HepG2 (cell line): ENCODE results near the gene MRPL18. TPM values are rescaled to one million over a fixed set of nuclear protein-coding genes. Genes with fewer than 3 reads are reported as not detected.

ENCODE experiments used
- ATAC-seq: fragments of 200-7000 bp; cut with Tn5 transposase; 3 replicates; pipeline ENCODE4 v1.9.1; 2020; ENCODE audit warnings: mild to moderate bottlenecking, moderate library complexity
- BruUV-seq: library from RNA; stranded (reverse); fragments of 400-500 nt; replicated peaks from 2 replicates; lab custom pipeline; 2021; lab: Mats Ljungman, UMichigan
- CTCF ChIA-PET: fragments of 300-600 bp; formaldehyde crosslinking; extraction: SDS; loops from one replicate; lab custom pipeline; 2021; ENCODE audit warnings: low total read pairs, inconsistent platforms, low intra/inter-chr PET ratio; lab: Yijun Ruan, JAX
- POLR2A ChIA-PET: fragments of 350-600 bp; sonication (Branson Sonifier 250); formaldehyde crosslinking; loops from one replicate; lab custom pipeline; 2020; ENCODE audit warnings: antibody characterized with exemption, inconsistent platforms; lab: Yijun Ruan, JAX
- DNase-seq: peaks from one replicate; pipeline ENCODE4 v3.0.0-alpha.2; 2015; ENCODE audit warnings: low spot score
- FAIRE-seq: peaks from 3 replicates; lab custom pipeline; 2011; peaks lifted over from hg19 to GRCh38; lab: Jason Lieb, UNC
- H2AFZ ChIP-seq: one replicate; pipeline ENCODE4 v1.6.1; 2011; ENCODE audit warnings: low read length, inconsistent platforms
- H3K27ac ChIP-seq: fragments of 300-600 bp; 3 replicates; pipeline ENCODE4 v1.8.0; 2011; ENCODE audit warnings: mixed run types, mild to moderate bottlenecking, mixed read lengths, low read length, inconsistent platforms; ENCODE audit not compliant: insufficient read depth; ENCODE audit errors: extremely low read length
- H3K27me3 ChIP-seq, 2 experiments: fragments of 200-600 bp in 1 of 2; 2 replicates in 1 of 2; 3 replicates in 1 of 2; pipeline versions ENCODE4 v1.6.0 to v1.8.0; 2011; ENCODE audit warnings: low read length in 2 of 2, mild to moderate bottlenecking in 2 of 2, moderate library complexity in 2 of 2, inconsistent platforms in 1 of 2; ENCODE audit not compliant: insufficient read depth in 2 of 2, control insufficient read depth in 1 of 2
- H3K36me3 ChIP-seq, 2 experiments: fragments of 200-600 bp in 1 of 2; replicated peaks in 1 of 2; 2 replicates in 1 of 2; 3 replicates in 1 of 2; pipeline versions ENCODE4 v1.5.1 to v1.8.0; 2011; ENCODE audit warnings: low read length in 2 of 2, inconsistent platforms in 1 of 2; ENCODE audit not compliant: insufficient read depth in 2 of 2, control insufficient read depth in 1 of 2
- H3K4me1 ChIP-seq: 2 replicates; pipeline ENCODE4 v1.5.1; 2012; ENCODE audit warnings: low read length, inconsistent platforms; ENCODE audit not compliant: insufficient read depth
- H3K4me2 ChIP-seq: 2 replicates; pipeline ENCODE4 v1.6.0; 2011; ENCODE audit warnings: low read depth, low read length, inconsistent platforms
- H3K4me3 ChIP-seq, 3 experiments: fragments of 200-600 bp in 1 of 3; sonication (generic), shearing (Covaris generic) in 1 of 3; replicated peaks in 1 of 3; 2 replicates each; pipeline ENCODE4 v1.5.1; 2011 to 2016; ENCODE audit warnings: low read length in 3 of 3, inconsistent platforms in 2 of 3, low read depth in 2 of 3, mild to moderate bottlenecking in 2 of 3, control low read depth in 1 of 3, mixed read lengths in 1 of 3; ENCODE audit not compliant: insufficient read depth in 1 of 3
- H3K79me2 ChIP-seq: one replicate; pipeline ENCODE4 v1.6.1; 2011; ENCODE audit warnings: low read length, inconsistent platforms; ENCODE audit not compliant: insufficient read depth
- H3K9ac ChIP-seq: 2 replicates; pipeline ENCODE4 v1.6.0; 2011; ENCODE audit warnings: mild to moderate bottlenecking, low read depth, low read length, inconsistent platforms; ENCODE audit not compliant: insufficient read depth
- H3K9me3 ChIP-seq: 2 replicates; pipeline ENCODE4 v1.5.1; 2012; ENCODE audit warnings: mild to moderate bottlenecking, low read length
- H4K20me1 ChIP-seq: 2 replicates; pipeline ENCODE4 v1.6.0; 2011; ENCODE audit warnings: inconsistent platforms, mild to moderate bottlenecking, low read length, moderate library complexity; ENCODE audit not compliant: insufficient read depth
- ATF1 ChIP-seq: IDR thresholded peaks from 2 replicates; pipeline ENCODE4 v1.6.1; 2016; ENCODE audit warnings: mild to moderate bottlenecking, control low read depth
- DNMT1 ChIP-seq: sonication (generic); formaldehyde crosslinking; IDR thresholded peaks from 2 replicates; pipeline ENCODE4 v1.5.1; 2020; ENCODE audit warnings: mild to moderate bottlenecking, missing genetic modification reagents
- ETV6 ChIP-seq: sonication (generic); formaldehyde crosslinking; conservative IDR thresholded peaks from 2 replicates; pipeline ENCODE4 v1.4.0; 2020; ENCODE audit warnings: missing genetic modification reagents
- IKZF4 ChIP-seq: sonication (generic); formaldehyde crosslinking; IDR thresholded peaks from 2 replicates; pipeline ENCODE4 v1.5.1; 2020; ENCODE audit warnings: borderline replicate concordance, mild to moderate bottlenecking, low read depth, missing genetic modification reagents; ENCODE audit errors: not compliant biosample characterization
- KDM1A ChIP-seq: IDR thresholded peaks from 2 replicates; pipeline ENCODE4 v1.6.1; 2016; ENCODE audit warnings: missing compliant biosample characterization
- MAX ChIP-seq: IDR thresholded peaks from 2 replicates; pipeline ENCODE4 v1.6.1; 2012; ENCODE audit warnings: inconsistent platforms
- MTF1 ChIP-seq: sonication (generic); formaldehyde crosslinking; IDR thresholded peaks from 2 replicates; pipeline ENCODE4 v1.5.0; 2020; ENCODE audit warnings: missing genetic modification reagents
- NFKBIZ ChIP-seq: IDR thresholded peaks from 2 replicates; pipeline ENCODE4 v1.6.1; 2018; ENCODE audit warnings: missing genetic modification reagents, missing compliant biosample characterization
- POLR2A ChIP-seq, 2 experiments: IDR thresholded peaks; 2 replicates each; pipeline ENCODE4 v1.6.1; 2011; ENCODE audit warnings: low read depth in 2 of 2, low read length in 2 of 2, mild to moderate bottlenecking in 1 of 2, moderate library complexity in 1 of 2; ENCODE audit not compliant: insufficient read depth in 1 of 2
- RFX3 ChIP-seq: IDR thresholded peaks from 2 replicates; pipeline ENCODE4 v1.6.1; 2016; ENCODE audit warnings: missing biosample characterization, missing genetic modification reagents
- WIZ ChIP-seq: sonication (generic); formaldehyde crosslinking; IDR thresholded peaks from 2 replicates; pipeline ENCODE4 v1.5.1; 2020; ENCODE audit warnings: mild to moderate bottlenecking, missing genetic modification reagents
- ZBTB2 ChIP-seq: sonication (generic); formaldehyde crosslinking; IDR thresholded peaks from 2 replicates; pipeline ENCODE4 v1.8.0; 2022; ENCODE audit warnings: low read depth, missing genetic modification reagents
- ZBTB3 ChIP-seq: sonication (generic); formaldehyde crosslinking; IDR thresholded peaks from 2 replicates; pipeline ENCODE4 v1.4.0; 2020; ENCODE audit warnings: low read depth, mild to moderate bottlenecking, moderate library complexity, missing genetic modification reagents, borderline replicate concordance
- ZBTB43 ChIP-seq: sonication (generic); formaldehyde crosslinking; conservative IDR thresholded peaks from 2 replicates; pipeline ENCODE4 v1.4.0; 2020; ENCODE audit warnings: missing genetic modification reagents
- ZMYM3 ChIP-seq: sonication (generic); formaldehyde crosslinking; IDR thresholded peaks from 2 replicates; pipeline ENCODE4 v1.5.1; 2020; ENCODE audit warnings: mild to moderate bottlenecking, missing genetic modification reagents
- ZNF891 ChIP-seq: sonication (generic); formaldehyde crosslinking; IDR thresholded peaks from 2 replicates; pipeline ENCODE4 v1.5.0; 2020; ENCODE audit warnings: mild to moderate bottlenecking, missing genetic modification reagents
- WGBS: methylation state at CpG from one replicate; pipeline ENCODE4 v1.1.6; 2017; ENCODE audit warnings: low lambda C conversion rate; 5-methylcytosine and 5-hydroxymethylcytosine counted together
- in situ Hi-C: cut with HindIII; loops from 2 replicates; pipeline ENCODE4 v1.10.0; 2017; ENCODE audit warnings: low pct_unique_long_range_greater_than_20kb; ENCODE audit not compliant: extremely low pct_ligation_motif_present
- intact Hi-C: fragments of 100-400 bp; cut with micrococcal nuclease; formaldehyde crosslinking; loops from one replicate; pipeline ENCODE4 v1.10.0; 2022; ENCODE audit not compliant: unreplicated experiment
- polyA plus RNA-seq, 8 experiments: library from polyadenylated mRNA; depleted of rRNA in 3 of 8; stranded (reverse) in 7 of 8; unstranded in 1 of 8; fragments of >200 nt; fragmentation: Illumina TruSeq in 4 of 8; extraction: Trizol in 4 of 8; gene quantifications; 2 replicates each; pipeline versions ENCODE4 v1.2.1 to v1.2.3, GENCODE V29; 2011 to 2016; ENCODE audit warnings: low read depth in 4 of 8, missing spikeins in 1 of 8, mixed read lengths in 1 of 8; ENCODE audit not compliant: insufficient read depth in 1 of 8
- total RNA-seq, 5 experiments: library from RNA; depleted of rRNA; stranded (reverse); fragments of >200 nt; fragmentation: Illumina TruSeq; extraction: Trizol; gene quantifications; 2 replicates each; pipeline ENCODE4 v1.2.3, GENCODE V29; 2016; ENCODE audit warnings: low read depth in 1 of 5
- TF ChIP-seq, protein P1 (sequence below): sonication (generic); formaldehyde crosslinking; IDR thresholded peaks from 2 replicates; pipeline ENCODE4 v1.4.0; 2020; ENCODE audit warnings: missing genetic modification reagents
- TF ChIP-seq, protein P2 (sequence below): sonication (generic); formaldehyde crosslinking; IDR thresholded peaks from 2 replicates; pipeline ENCODE4 v1.5.1; 2020; ENCODE audit warnings: missing genetic modification reagents, mild to moderate bottlenecking, borderline replicate concordance

The MRPL18 gene
- total and polyA plus RNA-seq, 2 of the 13 experiments (the other 11 are each of a cell fraction or from before 2014, with no cell fraction given) = 85.6 to 176 TPM

DNA sequence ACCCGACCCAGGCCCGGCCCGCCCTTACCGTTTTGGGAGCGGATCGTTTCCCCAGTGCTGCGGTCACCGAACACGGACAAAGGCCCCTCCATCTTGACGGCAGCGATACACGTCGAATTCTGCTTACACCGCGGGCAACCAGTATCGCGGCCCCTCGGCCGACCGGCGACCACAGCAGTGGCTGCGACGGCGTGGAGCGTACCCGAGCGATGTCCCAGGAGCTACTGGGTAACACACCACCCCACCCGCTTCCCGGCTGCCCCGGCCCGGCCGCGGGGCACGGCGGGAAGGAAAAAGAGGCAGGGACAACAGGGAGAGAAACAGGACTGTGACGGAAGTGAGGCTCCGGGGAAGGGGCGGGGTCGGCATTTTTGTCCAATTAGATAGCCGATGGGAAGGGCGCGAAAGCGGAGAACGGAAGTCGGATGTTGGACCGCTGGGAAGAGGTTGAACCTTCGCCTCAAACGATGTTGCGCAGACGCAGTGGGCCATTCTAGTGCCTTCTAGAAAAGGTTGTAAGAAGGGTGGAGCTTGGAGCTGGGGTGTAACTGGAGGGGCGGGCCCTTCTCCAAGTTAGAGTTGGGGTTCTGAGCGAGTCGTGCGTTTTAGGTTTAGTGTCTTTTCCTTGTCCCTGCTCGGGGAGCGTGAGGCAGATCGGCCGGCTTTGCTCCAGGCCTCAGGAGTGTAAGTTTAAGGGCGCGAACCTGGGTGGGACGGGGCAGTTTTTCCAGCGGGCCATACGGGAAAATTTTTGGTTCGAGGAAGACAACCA lies 704 bp upstream of the MRPL18 start, which contains the start of gene TCP1:
TCP1 (minus strand) TSS at position 226 of the 772 bp plus-strand sequence; CDS start at position 92, 134 bp downstream.
- H2AFZ ChIP-seq = peak within 1 kb of the TSS; percentile 55
- H3K4me2 ChIP-seq = peak within 1 kb of the TSS; percentile 99
- peak; percentile 100 for DNase-seq
- 1% methylated on average over 42 of the region's 64 CpGs for WGBS
- peaks cover 71% of the 10 kb centered on the region for H3K4me1 ChIP-seq
- peaks cover 88% of the 10 kb centered on the region for H3K79me2 ChIP-seq
- peak within 1 kb of the TSS; percentile 91 to 94 (median 93) for H3K4me3 ChIP-seq
- peak; percentile 81 for FAIRE-seq
- POLR2A ChIA-PET = interaction anchor here (0.6 to 7.1 kb wide), 32 partner anchors 8 to 789 kb away, joined by 3 to 165 read pairs (median 6); partner anchors contain the start of genes ACAT2, PNLDC1, RSPH3 and SOD2
- peak; percentile 87 for ATAC-seq
- H4K20me1 ChIP-seq = peaks cover 21% of the 10 kb centered on the region
- CTCF ChIA-PET = no interaction called here
- peak within 1 kb of the TSS; percentile 91 for H3K27ac ChIP-seq
- intact Hi-C loops (loop anchor here (1.0 to 5.0 kb wide), 5 partner anchors 17 to 98 kb away; partner anchors contain the start of genes ACAT2 and WTAP), in situ Hi-C loops (loop anchor here (5.0 kb wide), 2 partner anchors 62 to 97 kb away; partner anchors contain the start of genes SOD2 and WTAP)
- H3K9me3 ChIP-seq = no peaks in the 10 kb centered on the region
- H3K36me3 ChIP-seq = peaks cover 3 to 32% of the 10 kb centered on the region in 2 experiments; a peak in 4 of 5 replicates
- H3K9ac ChIP-seq = peak within 1 kb of the TSS; percentile 92
- BruUV-seq = no TSS peak
- no peaks in the 10 kb centered on the region; a peak in 1 of 5 replicates for H3K27me3 ChIP-seq
- no peak for TF ChIP-seq NFKBIZ
- TF ChIP-seq, protein P1, sequence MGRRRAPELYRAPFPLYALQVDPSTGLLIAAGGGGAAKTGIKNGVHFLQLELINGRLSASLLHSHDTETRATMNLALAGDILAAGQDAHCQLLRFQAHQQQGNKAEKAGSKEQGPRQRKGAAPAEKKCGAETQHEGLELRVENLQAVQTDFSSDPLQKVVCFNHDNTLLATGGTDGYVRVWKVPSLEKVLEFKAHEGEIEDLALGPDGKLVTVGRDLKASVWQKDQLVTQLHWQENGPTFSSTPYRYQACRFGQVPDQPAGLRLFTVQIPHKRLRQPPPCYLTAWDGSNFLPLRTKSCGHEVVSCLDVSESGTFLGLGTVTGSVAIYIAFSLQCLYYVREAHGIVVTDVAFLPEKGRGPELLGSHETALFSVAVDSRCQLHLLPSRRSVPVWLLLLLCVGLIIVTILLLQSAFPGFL (CRISPR knock-in tag) = no peak
- no peak for TF ChIP-seq DNMT1 (CRISPR knock-in tag)
- TF ChIP-seq MTF1 (CRISPR knock-in tag) = no peak; the same call in 1 of the 2 replicates
- peak; percentile 94; the same call in 1 of the 2 replicates for TF ChIP-seq WIZ (CRISPR knock-in tag)
- TF ChIP-seq ETV6 = peak; percentile 68; the same call in 1 of the 2 replicates
- no peak for TF ChIP-seq ZBTB43
- TF ChIP-seq IKZF4 (CRISPR knock-in tag) = peak; percentile 64
- no peak for TF ChIP-seq KDM1A (CRISPR knock-in tag)
- peak; percentile 79; the same call in 1 of the 2 replicates for TF ChIP-seq ZBTB2 (CRISPR knock-in tag)
- TF ChIP-seq ZNF891 (CRISPR knock-in tag) = peak; percentile 86
- TF ChIP-seq ZBTB3 (CRISPR knock-in tag) = no peak; the same call in 1 of the 2 replicates
- peak; percentile 25; the same call in 1 of the 2 replicates for TF ChIP-seq RFX3 (CRISPR knock-in tag)
- TF ChIP-seq ATF1 (CRISPR knock-in tag) = peak; percentile 51; the same call in 1 of the 2 replicates
- peak; percentile 89 for TF ChIP-seq MAX
- TF ChIP-seq, protein P2, sequence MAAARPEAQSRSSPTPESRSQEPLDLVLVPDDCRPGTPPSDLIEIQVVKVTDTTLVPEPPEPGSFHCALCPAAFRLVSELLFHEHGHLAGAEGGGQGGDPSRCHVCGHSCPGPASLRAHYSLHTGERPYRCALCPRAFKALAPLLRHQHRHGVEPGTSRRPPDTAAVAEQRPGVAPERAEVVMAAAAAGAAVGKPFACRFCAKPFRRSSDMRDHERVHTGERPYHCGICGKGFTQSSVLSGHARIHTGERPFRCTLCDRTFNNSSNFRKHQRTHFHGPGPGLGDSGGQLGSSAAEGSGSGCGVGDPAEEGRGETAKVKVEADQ (CRISPR knock-in tag) = peak; percentile 67; the same call in 1 of the 2 replicates
- TF ChIP-seq ZMYM3 (CRISPR knock-in tag) = no peak
- TF ChIP-seq POLR2A (IDR thresholded peaks at IDR 0.05; ENCODE audit: insufficient read depth in 1 of 2, low read depth in 2 of 2, low read length in 2 of 2) = peak; percentile 96 to 98
